Fibroblast of skin of abdomen (primary cell): Measurements from ENCODE around the gene SPTBN1.
A peak's percentile ranks its signal among the peaks of the same experiment; 100 is the strongest.

Source experiments
- DNase-seq: peaks from one replicate; pipeline ENCODE4 v3.0.0-alpha.2; 2013

SPTBN1 gene

GRCh38 chr2:54595161-54595803 lies 139.2 kb downstream of the SPTBN1 start:
- no peak for DNase-seq

- DNase-seq = no peak
Measured at GRCh38 chr2:54595999-54596902, 140.1 kb downstream of the SPTBN1 start.

- no peak for DNase-seq
Measured at GRCh38 chr2:54597153-54597848, 141.2 kb downstream of the SPTBN1 start.

GRCh38 chr2:54598347-54599325 lies 142.5 kb downstream of the SPTBN1 start:
- no peak for DNase-seq

GRCh38 chr2:54599326-54599710 lies 143.2 kb downstream of the SPTBN1 start:
- DNase-seq = no peak

- DNase-seq = no peak
Measured at GRCh38 chr2:54599914-54600313, 143.8 kb downstream of the SPTBN1 start.

- DNase-seq = no peak
Measured at GRCh38 chr2:54601339-54601738, 145.2 kb downstream of the SPTBN1 start.

GRCh38 chr2:54602736-54603322 lies 146.7 kb downstream of the SPTBN1 start:
- DNase-seq = no peak

GRCh38 chr2:54603357-54603756 lies 147.2 kb downstream of the SPTBN1 start:
- no peak for DNase-seq

- no peak for DNase-seq
Measured at GRCh38 chr2:54603796-54604195, 147.7 kb downstream of the SPTBN1 start.

GRCh38 chr2:54604871-54605270 lies 148.7 kb downstream of the SPTBN1 start:
- no peak for DNase-seq

GRCh38 chr2:54605836-54606235 lies 149.7 kb downstream of the SPTBN1 start:
- peak; percentile 79 for DNase-seq

GRCh38 chr2:54606393-54606958 lies 150.3 kb downstream of the SPTBN1 start:
- peak; percentile 48 for DNase-seq

GRCh38 chr2:54608224-54608623 lies 152.1 kb downstream of the SPTBN1 start:
- DNase-seq = no peak

GRCh38 chr2:54609241-54609640 lies 153.1 kb downstream of the SPTBN1 start:
- DNase-seq = no peak

GRCh38 chr2:54609647-54610046 lies 153.5 kb downstream of the SPTBN1 start:
- no peak for DNase-seq

- DNase-seq = no peak
Measured at GRCh38 chr2:54610700-54611099, 154.6 kb downstream of the SPTBN1 start.

- DNase-seq = no peak
Measured at GRCh38 chr2:54611830-54612545, 155.9 kb downstream of the SPTBN1 start.

GRCh38 chr2:54613386-54613785 lies 157.3 kb downstream of the SPTBN1 start:
- DNase-seq = no peak

GRCh38 chr2:54613794-54614257 lies 157.7 kb downstream of the SPTBN1 start:
- DNase-seq = no peak

GRCh38 chr2:54614819-54615218 lies 158.7 kb downstream of the SPTBN1 start:
- DNase-seq = no peak
